ENCODE results near the gene CLSTN3.

The CLSTN3 gene

GRCh38 chr12:7189398-7190267 is 59.5 kb downstream of the CLSTN3 start, which contains the start of gene PEX5:
TSS of gene PEX5 (plus strand) at chr12:7189686. CDS start at chr12:7190378, 692 bp downstream.
- peak; percentile 67 for DNase-seq (ENCODE audit: low read depth)

GRCh38 chr12:7190268-7191055 is 60.3 kb downstream of the CLSTN3 start:
- DNase-seq (ENCODE audit: low read depth), result no peak

- DNase-seq (ENCODE audit: low read depth), result no peak
Observed at GRCh38 chr12:7193674-7194073, 63.5 kb downstream of the CLSTN3 start.

- DNase-seq (ENCODE audit: low read depth), result no peak
Observed at GRCh38 chr12:7197841-7198240, 67.7 kb downstream of the CLSTN3 start.

- DNase-seq (ENCODE audit: low read depth), result no peak
Observed at GRCh38 chr12:7203109-7203508, 72.9 kb downstream of the CLSTN3 start.

GRCh38 chr12:7205091-7205490 is 74.9 kb downstream of the CLSTN3 start:
- no peak for DNase-seq (ENCODE audit: low read depth)

GRCh38 chr12:7206691-7207090 is 76.5 kb downstream of the CLSTN3 start:
- no peak for DNase-seq (ENCODE audit: low read depth)

- no peak for DNase-seq (ENCODE audit: low read depth)
Observed at GRCh38 chr12:7207866-7208625, 77.9 kb downstream of the CLSTN3 start.

All from stimulated activated CD8-positive, alpha-beta memory T cell treated with anti-CD3 and anti-CD28 coated beads, Interleukin-4, amount 100 ng/mL, for 24 hours (primary cell).